B cell (primary cell): ENCODE data around the gene LPAR5. TPM values are rescaled to one million over a fixed set of nuclear protein-coding genes. Genes with fewer than 3 reads are reported as not detected.

Experiments used
- ATAC-seq: fragments of 200-7000 bp; cut with Tn5 transposase; one replicate; pipeline ENCODE4 v1.10.0; 2021; ENCODE audit warnings: low read depth, mild to moderate bottlenecking, moderate number of reproducible peaks, moderate library complexity
- CTCF ChIA-PET: fragments of 350-600 bp; sonication (Branson Sonifier 250); formaldehyde crosslinking; loops from one replicate; lab custom pipeline; 2021; ENCODE audit warnings: antibody characterized with exemption, inconsistent platforms; lab: Charles Lee
- POLR2A ChIA-PET: fragments of 350-600 bp; sonication (Branson Sonifier 250); formaldehyde crosslinking; loops from one replicate; lab custom pipeline; 2021; ENCODE audit warnings: antibody characterized with exemption; lab: Charles Lee
- DNase-seq: peaks from one replicate; pipeline ENCODE4 v3.0.0; 2013
- H2AFZ ChIP-seq: 2 replicates; pipeline ENCODE4 v1.6.1; 2012; ENCODE audit warnings: mild to moderate bottlenecking, low read depth, low read length; ENCODE audit not compliant: insufficient read depth, poor library complexity, severe bottlenecking
- H3K27ac ChIP-seq, 2 donors: 1 replicate in 1 of 2; 2 replicates in 1 of 2; pipeline ENCODE4 v1.5.1; 2012 to 2013; ENCODE audit warnings: low read length in 2 of 2, mild to moderate bottlenecking in 2 of 2, moderate library complexity in 1 of 2
- H3K27me3 ChIP-seq, 4 experiments: fragments of 200-600 bp in 1 of 4; sonication (generic) in 1 of 4; replicated peaks in 1 of 4; 1 replicate in 2 of 4; 2 replicates in 2 of 4; pipeline versions ENCODE4 v1.6.1 to v1.7.0; 2013 to 2016; ENCODE audit warnings: low read length in 3 of 4, mild to moderate bottlenecking in 2 of 4, mixed read lengths in 1 of 4, moderate library complexity in 1 of 4; ENCODE audit not compliant: insufficient read depth in 4 of 4, control insufficient read depth in 3 of 4; ENCODE audit errors: control extremely low read depth in 1 of 4
- H3K36me3 ChIP-seq, 2 experiments: replicated peaks in 1 of 2; 1 replicate in 1 of 2; 2 replicates in 1 of 2; pipeline versions ENCODE4 v1.6.1 to v1.7.1; 2013; ENCODE audit warnings: low read length in 1 of 2; ENCODE audit not compliant: insufficient read depth in 2 of 2, control insufficient read depth in 1 of 2; ENCODE audit errors: control extremely low read depth in 1 of 2, extremely low read depth in 1 of 2
- H3K4me1 ChIP-seq, 2 donors: fragments of 200-600 bp in 1 of 2; sonication (generic) in 1 of 2; 1 replicate in 1 of 2; 2 replicates in 1 of 2; pipeline versions ENCODE4 v1.5.1 to v1.6.1; 2013 to 2017; ENCODE audit warnings: low read length in 2 of 2; ENCODE audit not compliant: control insufficient read depth in 2 of 2, insufficient read depth in 2 of 2
- H3K4me2 ChIP-seq: replicated peaks from 2 replicates; pipeline ENCODE3; 2012; ENCODE audit warnings: mild to moderate bottlenecking, low read depth, low read length; ENCODE audit not compliant: poor library complexity, severe bottlenecking
- H3K4me3 ChIP-seq, 5 experiments: fragments of 200-600 bp in 1 of 5; sonication (generic) in 1 of 5; 1 replicate in 3 of 5; 2 replicates in 2 of 5; pipeline versions ENCODE4 v1.5.1 to v1.7.0; 2011 to 2016; ENCODE audit warnings: low read length in 4 of 5, mild to moderate bottlenecking in 4 of 5, low read depth in 2 of 5, control low read depth in 1 of 5, moderate library complexity in 1 of 5; ENCODE audit not compliant: insufficient read depth in 1 of 5; ENCODE audit errors: control extremely low read depth in 1 of 5, extremely low read depth in 1 of 5
- H3K79me2 ChIP-seq: fragments of 200-600 bp; sonication (generic); one replicate; pipeline ENCODE4 v1.6.0; 2016; ENCODE audit warnings: low read length; ENCODE audit not compliant: control insufficient read depth, insufficient read depth
- H3K9ac ChIP-seq: fragments of 200-600 bp; sonication (generic); 2 replicates; pipeline ENCODE4 v1.6.1; 2017; ENCODE audit warnings: mild to moderate bottlenecking, low read length, moderate library complexity
- H3K9me3 ChIP-seq, 3 donors: one replicate each; pipeline versions ENCODE4 v1.6.1 to v1.7.1; 2013; ENCODE audit warnings: low read length in 2 of 3; ENCODE audit not compliant: control insufficient read depth in 2 of 3, insufficient read depth in 1 of 3; ENCODE audit errors: control extremely low read depth in 1 of 3
- H4K20me1 ChIP-seq: 2 replicates; pipeline ENCODE4 v1.6.0; 2012; ENCODE audit warnings: mild to moderate bottlenecking, low read length; ENCODE audit not compliant: insufficient read depth, control insufficient read depth, poor library complexity, severe bottlenecking
- H3K27ac Mint-ChIP-seq: one replicate; pipeline ENCODE4 v1.8.0; 2021; ENCODE audit warnings: mixed read lengths
- H3K27me3 Mint-ChIP-seq: one replicate; pipeline ENCODE4 v1.8.0; 2021; ENCODE audit warnings: mixed read lengths
- H3K4me1 Mint-ChIP-seq: one replicate; pipeline ENCODE4 v1.8.0; 2021; ENCODE audit warnings: mixed read lengths
- H3K4me3 Mint-ChIP-seq: one replicate; pipeline ENCODE4 v1.8.0; 2021; ENCODE audit warnings: mixed read lengths
- H3K9me3 Mint-ChIP-seq: one replicate; pipeline ENCODE4 v1.8.0; 2022; ENCODE audit warnings: mixed read lengths; ENCODE audit not compliant: insufficient read depth
- EZH2 ChIP-seq: IDR thresholded peaks from 2 replicates; pipeline ENCODE4 v1.6.1; 2012; ENCODE audit warnings: borderline replicate concordance, low read depth, mild to moderate bottlenecking, moderate library complexity, low read length; ENCODE audit not compliant: insufficient read depth, poor library complexity, severe bottlenecking
- WGBS: methylation state at CpG from one replicate; pipeline ENCODE4 v1.1.5; 2013; ENCODE audit warnings: missing lambda C conversion rate; ENCODE audit not compliant: insufficient coverage; 5-methylcytosine and 5-hydroxymethylcytosine counted together
- intact Hi-C: fragments of 100-400 bp; cut with micrococcal nuclease; formaldehyde crosslinking; loops from one replicate; pipeline ENCODE4 v1.10.0; 2022
- polyA plus RNA-seq: library from polyadenylated mRNA; depleted of rRNA; stranded (reverse); fragments of >200 nt; gene quantifications from 2 replicates; pipeline ENCODE4 v1.2.3, GENCODE V29; 2012
- total RNA-seq, 2 donors: library from RNA; stranded (reverse); fragments of 120-200 nt in 1 of 2; gene quantifications; 1 replicate in 1 of 2; 2 replicates in 1 of 2; pipeline versions ENCODE4 v1.2.3 to v1.2.4, GENCODE V29; 2013 to 2022
- TF ChIP-seq, protein P1 (sequence below): fragments of 200-600 bp; IDR thresholded peaks from one replicate; pipeline ENCODE4 v1.8.0; 2022; ENCODE audit warnings: antibody characterized with exemption, mild to moderate bottlenecking

LPAR5 gene
- total and polyA plus RNA-seq, 2 donors (not counting 1 experiment from before 2014, with no cell fraction given) = 29.0 to 59.6 TPM

GRCh38 chr12:6672143-6672542 lies 36.4 kb upstream of the LPAR5 start:
- TF ChIP-seq, protein P1, sequence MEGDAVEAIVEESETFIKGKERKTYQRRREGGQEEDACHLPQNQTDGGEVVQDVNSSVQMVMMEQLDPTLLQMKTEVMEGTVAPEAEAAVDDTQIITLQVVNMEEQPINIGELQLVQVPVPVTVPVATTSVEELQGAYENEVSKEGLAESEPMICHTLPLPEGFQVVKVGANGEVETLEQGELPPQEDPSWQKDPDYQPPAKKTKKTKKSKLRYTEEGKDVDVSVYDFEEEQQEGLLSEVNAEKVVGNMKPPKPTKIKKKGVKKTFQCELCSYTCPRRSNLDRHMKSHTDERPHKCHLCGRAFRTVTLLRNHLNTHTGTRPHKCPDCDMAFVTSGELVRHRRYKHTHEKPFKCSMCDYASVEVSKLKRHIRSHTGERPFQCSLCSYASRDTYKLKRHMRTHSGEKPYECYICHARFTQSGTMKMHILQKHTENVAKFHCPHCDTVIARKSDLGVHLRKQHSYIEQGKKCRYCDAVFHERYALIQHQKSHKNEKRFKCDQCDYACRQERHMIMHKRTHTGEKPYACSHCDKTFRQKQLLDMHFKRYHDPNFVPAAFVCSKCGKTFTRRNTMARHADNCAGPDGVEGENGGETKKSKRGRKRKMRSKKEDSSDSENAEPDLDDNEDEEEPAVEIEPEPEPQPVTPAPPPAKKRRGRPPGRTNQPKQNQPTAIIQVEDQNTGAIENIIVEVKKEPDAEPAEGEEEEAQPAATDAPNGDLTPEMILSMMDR = no peak
- TF ChIP-seq EZH2 = no peak
- ATAC-seq (no peak), DNase-seq (no peak)
- no peak overlapping the region for H3K4me3 Mint-ChIP-seq
- no peaks in the 10 kb centered on the region for H3K27me3 ChIP-seq
- no peaks in the 10 kb centered on the region for H3K27me3 Mint-ChIP-seq
- H3K4me1 ChIP-seq = no peaks in the 10 kb centered on the region
- no peak overlapping the region for H3K27ac Mint-ChIP-seq
- H3K9ac ChIP-seq = no peak overlapping the region
- no peak overlapping the region for H2AFZ ChIP-seq
- no peaks in the 10 kb centered on the region for H3K9me3 ChIP-seq
- intact Hi-C loops = no loop called here
- H3K9me3 Mint-ChIP-seq = no peaks in the 10 kb centered on the region
- CTCF ChIA-PET = interaction anchor here (0.5 to 1.1 kb wide), 4 partner anchors 13 to 53 kb away, joined by 3 to 4 read pairs (median 3); no protein-coding TSS in a partner anchor
- H3K36me3 ChIP-seq = peaks cover 10 to 97% of the 10 kb centered on the region in 2 experiments
- H3K27ac ChIP-seq = no peak overlapping the region
- no peak overlapping the region for H3K4me3 ChIP-seq
- POLR2A ChIA-PET = no interaction called here
- peaks cover 29% of the 10 kb centered on the region for H3K79me2 ChIP-seq
- H3K4me1 Mint-ChIP-seq = peaks cover 1% of the 10 kb centered on the region
- no peak overlapping the region for H3K4me2 ChIP-seq
- WGBS = 98% methylated on average over 11 of the region's 18 CpGs
- peaks cover 6% of the 10 kb centered on the region for H4K20me1 ChIP-seq

DNA sequence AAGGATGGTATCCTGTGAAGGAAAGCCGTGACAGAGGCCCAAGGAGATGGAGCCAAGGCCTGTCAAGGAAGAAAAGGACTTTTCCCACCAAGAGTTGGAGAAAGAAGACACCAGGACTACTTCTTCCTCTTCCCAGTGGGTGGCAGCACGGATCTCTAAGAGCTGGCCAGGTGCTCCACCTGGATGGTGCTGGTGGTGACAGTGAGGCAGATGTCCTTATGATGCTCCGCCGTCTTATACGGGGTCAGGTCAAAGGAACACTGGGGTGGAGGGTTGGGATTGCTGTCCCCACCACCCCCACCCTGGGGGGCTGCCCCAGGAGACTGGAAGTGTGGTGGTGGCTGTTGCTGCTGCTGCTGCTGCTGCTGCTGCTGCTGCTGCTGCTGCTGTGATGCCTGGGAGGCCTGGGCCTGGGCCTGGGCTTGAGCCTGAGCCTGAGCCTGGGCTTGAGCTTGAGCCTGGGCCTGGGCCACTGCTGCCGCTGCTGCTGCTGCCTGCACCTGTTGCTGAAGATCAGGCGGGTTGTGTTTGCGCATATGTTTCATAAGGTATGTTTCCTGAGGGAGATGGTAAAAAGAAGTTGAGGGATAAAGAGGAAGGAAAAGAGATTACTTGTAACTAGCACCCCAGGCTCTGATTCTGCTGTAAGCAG lies 31.9 kb upstream of the LPAR5 start:
- Histone ChIP-seq H3K9me3 (no peaks in the 10 kb centered on the region), H3K27ac (no peak overlapping the region), H3K79me2 (peaks cover 7% of the 10 kb centered on the region), H4K20me1 (peaks cover 6% of the 10 kb centered on the region), H3K9ac (no peak overlapping the region), H3K4me1 (peaks cover 6 to 10% of the 10 kb centered on the region in 2 donors), H3K4me3 (no peak overlapping the region), H3K27me3 (no peaks in the 10 kb centered on the region), H3K36me3 (peaks cover 7 to 61% of the 10 kb centered on the region in 2 experiments), H3K4me2 (no peak overlapping the region), H2AFZ (no peak overlapping the region)
- Mint-ChIP-seq H3K27me3 (no peaks in the 10 kb centered on the region), H3K27ac (no peak overlapping the region), H3K9me3 (no peaks in the 10 kb centered on the region), H3K4me1 (peaks cover 8% of the 10 kb centered on the region), H3K4me3 (no peak overlapping the region)
- intact Hi-C loops = no loop called here
- TF ChIP-seq EZH2 = no peak
- TF ChIP-seq, protein P1 = no peak
- 100% methylated on average over 3 of the region's 8 CpGs for WGBS
- no peak for DNase-seq
- ChIA-PET POLR2A (interaction anchor here (0.6 kb wide), 1 partner anchor 92 kb away, joined by 4 read pairs; no protein-coding TSS in a partner anchor), CTCF (interaction anchor here (1.0 to 1.3 kb wide), 2 partner anchors 17 to 38 kb away, joined by 3 to 4 read pairs; no protein-coding TSS in a partner anchor)
- ATAC-seq = no peak
